ENCODE data around the gene ADAM22. TPM values are rescaled to one million over a fixed set of nuclear protein-coding genes. Genes with fewer than 3 reads are reported as not detected.
"Not testable (repeated sequence)": the region's sequence is repeated elsewhere in the genome, so short reads cannot be mapped to it uniquely, and the experiment has no call there.

Gene ADAM22
- total and polyA plus RNA-seq, 2 experiments from 2014 or later: 1.6 to 9.8 TPM

- Histone ChIP-seq H2AFZ (no peak overlapping the region), H3K9me3 (ENCODE audit: low read depth) (no peaks in the 10 kb centered on the region), H4K20me1 (ENCODE audit: insufficient read depth, poor library complexity, severe bottlenecking) (no peaks in the 10 kb centered on the region), H3K27ac (no peak overlapping the region), H3K27me3 (no peaks in the 10 kb centered on the region), H3K9me2 (replicated peaks; ENCODE audit: insufficient read depth) (no peaks in the 10 kb centered on the region), H3K4me3 (no peak overlapping the region), H3K4me1 (ENCODE audit: insufficient read depth) (peaks cover 7% of the 10 kb centered on the region), H3K79me2 (no peaks in the 10 kb centered on the region), H3K36me3 (replicated peaks; ENCODE audit: insufficient read depth, low read depth) (no peaks in the 10 kb centered on the region), H3K4me2 (no peak overlapping the region)
- 89% methylated on average over 4 of the region's 4 CpGs for WGBS (ENCODE audit: low lambda C conversion rate, missing lambda C conversion rate)
- no peak for TF ChIP-seq EZH2phosphoT487 (IDR thresholded peaks at IDR 0.05; ENCODE audit: low read depth, severe bottlenecking, unreplicated experiment)
- TF ChIP-seq EZH2 (IDR thresholded peaks at IDR 0.05; ENCODE audit: borderline replicate concordance): no peak
- TF ChIP-seq CTCF (IDR thresholded peaks at IDR 0.05; ENCODE audit: poor library complexity): no peak
- DNase-seq (ENCODE audit: low spot score): no peak
Observed at GRCh38 chr7:88155756-88156155, 221.7 kb downstream of the ADAM22 start.

GRCh38 chr7:88156356-88156755 lies 222.3 kb downstream of the ADAM22 start:
- H3K27ac ChIP-seq: no peak overlapping the region
- TF ChIP-seq EZH2phosphoT487 (IDR thresholded peaks at IDR 0.05; ENCODE audit: low read depth, severe bottlenecking, unreplicated experiment) (no peak), CTCF (IDR thresholded peaks at IDR 0.05; ENCODE audit: poor library complexity) (no peak), EZH2 (IDR thresholded peaks at IDR 0.05; ENCODE audit: borderline replicate concordance) (no peak)
- H3K4me1 ChIP-seq (ENCODE audit: insufficient read depth): peaks cover 2% of the 10 kb centered on the region
- H3K9me2 ChIP-seq (replicated peaks; ENCODE audit: insufficient read depth): no peaks in the 10 kb centered on the region
- no peak overlapping the region for H3K4me2 ChIP-seq
- no peaks in the 10 kb centered on the region for H3K79me2 ChIP-seq
- no peaks in the 10 kb centered on the region for H3K9me3 ChIP-seq (ENCODE audit: low read depth)
- WGBS (ENCODE audit: low lambda C conversion rate, missing lambda C conversion rate): 72% methylated on average over 1 of the region's 1 CpG
- H4K20me1 ChIP-seq (ENCODE audit: insufficient read depth, poor library complexity, severe bottlenecking): no peaks in the 10 kb centered on the region
- H3K4me3 ChIP-seq: no peak overlapping the region
- DNase-seq (ENCODE audit: low spot score): no peak
- no peaks in the 10 kb centered on the region for H3K27me3 ChIP-seq
- H3K36me3 ChIP-seq (replicated peaks; ENCODE audit: insufficient read depth, low read depth): no peaks in the 10 kb centered on the region
- no peak overlapping the region for H2AFZ ChIP-seq

GRCh38 chr7:88159741-88160140 lies 225.7 kb downstream of the ADAM22 start:
- H3K4me2 ChIP-seq; H3K27me3 ChIP-seq; H3K79me2 ChIP-seq; H2AFZ ChIP-seq; H3K4me3 ChIP-seq; H3K9me2 ChIP-seq (replicated peaks; ENCODE audit: insufficient read depth); H4K20me1 ChIP-seq (ENCODE audit: insufficient read depth, poor library complexity, severe bottlenecking); DNase-seq (ENCODE audit: low spot score); H3K36me3 ChIP-seq (replicated peaks; ENCODE audit: insufficient read depth, low read depth); H3K27ac ChIP-seq; H3K4me1 ChIP-seq (ENCODE audit: insufficient read depth); H3K9me3 ChIP-seq (ENCODE audit: low read depth): not testable (repeated sequence)
- 81% methylated on average over 2 of the region's 2 CpGs for WGBS (ENCODE audit: low lambda C conversion rate, missing lambda C conversion rate)

GRCh38 chr7:88165697-88166096 lies 231.6 kb downstream of the ADAM22 start:
- no peaks in the 10 kb centered on the region for H4K20me1 ChIP-seq (ENCODE audit: insufficient read depth, poor library complexity, severe bottlenecking)
- no peak for DNase-seq (ENCODE audit: low spot score)
- H3K4me1 ChIP-seq (ENCODE audit: insufficient read depth): no peaks in the 10 kb centered on the region
- no peaks in the 10 kb centered on the region for H3K27me3 ChIP-seq
- H3K9me3 ChIP-seq (ENCODE audit: low read depth): no peaks in the 10 kb centered on the region
- H3K79me2 ChIP-seq: no peaks in the 10 kb centered on the region
- no peak overlapping the region for H3K4me2 ChIP-seq
- no peak overlapping the region for H3K4me3 ChIP-seq
- H3K27ac ChIP-seq: no peak overlapping the region
- no peaks in the 10 kb centered on the region for H3K9me2 ChIP-seq (replicated peaks; ENCODE audit: insufficient read depth)
- H3K36me3 ChIP-seq (replicated peaks; ENCODE audit: insufficient read depth, low read depth): no peaks in the 10 kb centered on the region
- no peak overlapping the region for H2AFZ ChIP-seq
- TF ChIP-seq EZH2phosphoT487 (IDR thresholded peaks at IDR 0.05; ENCODE audit: low read depth, severe bottlenecking, unreplicated experiment) (no peak), EZH2 (IDR thresholded peaks at IDR 0.05; ENCODE audit: borderline replicate concordance) (no peak), CTCF (IDR thresholded peaks at IDR 0.05; ENCODE audit: poor library complexity) (no peak)

All from hepatocyte (in vitro differentiated cells).